ENCODE data around the gene DLX4. TPM values are rescaled to one million over a fixed set of nuclear protein-coding genes. Genes with fewer than 3 reads are reported as not detected.

DLX4 gene
- total RNA-seq, 2 donors from 2014 or later, result 0.45 to 0.71 TPM

DNA sequence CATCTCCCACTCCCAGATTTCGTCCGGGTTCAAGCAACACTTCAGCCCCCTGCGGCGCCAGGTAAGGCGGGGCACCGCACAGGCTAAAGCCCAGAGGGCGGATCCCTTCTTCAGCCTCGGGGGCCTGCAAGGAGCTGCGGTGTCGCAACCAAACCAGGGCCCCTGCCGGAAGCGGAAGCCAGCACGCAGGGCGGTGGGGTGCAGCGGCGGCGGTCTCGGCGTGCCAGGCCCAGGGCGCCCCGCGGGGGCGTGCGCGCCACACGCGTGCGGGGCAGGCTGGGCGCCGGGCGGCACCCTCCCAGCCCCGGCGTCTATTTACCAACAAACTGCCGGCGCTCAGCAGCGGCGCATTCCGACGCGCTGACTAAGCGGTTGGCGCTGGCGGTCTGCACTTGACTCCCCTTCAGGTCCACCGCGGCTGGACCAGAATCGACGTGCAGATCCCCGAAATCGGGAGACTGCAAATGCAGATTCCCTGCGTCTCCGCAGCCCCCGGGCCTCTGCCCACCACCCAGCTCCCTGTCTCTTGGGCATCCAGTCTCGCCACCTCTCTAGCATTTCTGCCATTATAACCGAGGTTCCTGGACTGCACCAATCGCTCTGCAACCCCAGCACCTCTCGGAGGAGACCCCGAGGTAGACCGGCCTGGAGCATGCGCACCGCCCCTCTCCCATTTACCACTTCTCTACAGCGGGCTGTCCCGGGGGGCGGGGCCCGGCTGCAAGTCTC is 421 bp upstream of the DLX4 start:
- DNase-seq (ENCODE audit: low spot score) (peak; percentile 81), ATAC-seq (peak; percentile 86 to 90)
- Mint-ChIP-seq H3K36me3 (no peaks in the 10 kb centered on the region), H3K27ac (peak overlapping the region in 1 of 2 donors; percentile 56), H3K4me1 (ENCODE audit: low read depth in 2 of 2) (peaks cover 31 to 48% of the 10 kb centered on the region in 2 donors), H3K9me3 (no peaks in the 10 kb centered on the region), H3K4me3 (peak overlapping the region; percentile 88), H3K27me3 (peaks cover 60 to 66% of the 10 kb centered on the region in 2 donors)

DNA sequence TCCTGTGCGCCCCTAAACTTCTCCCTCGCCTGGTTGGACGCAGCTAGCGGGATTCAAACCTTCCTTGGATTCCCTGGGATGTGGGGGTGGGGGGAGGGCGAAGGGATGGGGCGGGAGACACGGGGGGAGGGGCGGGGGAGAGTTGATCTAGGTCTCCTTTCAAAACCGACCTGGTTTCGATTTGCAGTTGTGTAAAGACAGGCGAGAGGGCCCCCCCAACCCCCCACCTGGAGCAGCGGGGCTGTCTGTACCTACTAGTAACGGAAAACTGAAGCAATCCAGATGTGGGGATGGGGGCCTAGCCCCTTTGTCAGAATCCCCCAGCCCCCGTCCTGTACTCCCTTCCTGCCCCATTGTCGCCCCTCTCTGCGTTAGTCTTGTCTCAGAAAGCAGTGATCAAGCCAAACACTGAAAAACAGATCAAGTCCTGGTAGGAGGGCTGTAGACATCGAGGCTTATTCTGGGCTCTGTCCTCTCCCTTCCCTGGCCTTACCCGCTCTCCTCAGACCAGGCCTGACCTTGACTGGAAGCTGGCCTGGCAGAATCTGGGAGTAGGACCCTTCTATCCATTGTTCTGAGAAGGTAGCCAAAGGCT is 902 bp downstream of the DLX4 start:
- no peaks in the 10 kb centered on the region for H3K9me3 Mint-ChIP-seq
- H3K27ac Mint-ChIP-seq, result no peak overlapping the region
- H3K4me3 Mint-ChIP-seq, result peak overlapping the region; percentile 88
- peaks cover 19 to 39% of the 10 kb centered on the region in 2 donors for H3K4me1 Mint-ChIP-seq (ENCODE audit: low read depth in 2 of 2)
- no peak for ATAC-seq
- no peak for DNase-seq (ENCODE audit: low spot score)
- peaks cover 57 to 60% of the 10 kb centered on the region in 2 donors for H3K27me3 Mint-ChIP-seq
- H3K36me3 Mint-ChIP-seq, result no peaks in the 10 kb centered on the region

DNA sequence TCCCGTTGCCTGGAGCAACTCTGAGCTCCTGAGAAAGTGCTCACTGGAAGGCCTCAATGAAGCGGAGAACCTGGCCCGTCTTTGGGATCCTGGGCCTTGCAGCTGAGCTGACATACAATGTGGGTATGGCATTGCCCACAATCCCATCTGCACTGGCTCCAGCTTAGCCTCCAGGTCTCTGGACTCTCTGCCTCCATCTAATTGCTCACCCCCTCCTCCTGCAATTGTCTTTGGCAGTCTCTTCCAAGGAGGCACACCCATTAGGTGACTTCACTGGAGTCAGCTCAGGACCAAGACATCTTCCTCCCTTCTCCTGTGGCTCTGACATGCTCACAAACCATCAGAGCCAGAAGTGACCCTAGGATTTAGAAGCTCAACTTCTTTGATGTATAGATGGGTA is 1.5 kb downstream of the DLX4 start:
- H3K36me3 Mint-ChIP-seq, result no peaks in the 10 kb centered on the region
- H3K4me1 Mint-ChIP-seq (ENCODE audit: low read depth in 2 of 2), result peaks cover 16 to 36% of the 10 kb centered on the region in 2 donors
- H3K27ac Mint-ChIP-seq, result no peak overlapping the region
- peaks cover 51 to 61% of the 10 kb centered on the region in 2 donors for H3K27me3 Mint-ChIP-seq
- H3K9me3 Mint-ChIP-seq, result no peaks in the 10 kb centered on the region
- H3K4me3 Mint-ChIP-seq, result peak overlapping the region; percentile 19
- DNase-seq (ENCODE audit: low spot score) (no peak), ATAC-seq (no peak)

DNA sequence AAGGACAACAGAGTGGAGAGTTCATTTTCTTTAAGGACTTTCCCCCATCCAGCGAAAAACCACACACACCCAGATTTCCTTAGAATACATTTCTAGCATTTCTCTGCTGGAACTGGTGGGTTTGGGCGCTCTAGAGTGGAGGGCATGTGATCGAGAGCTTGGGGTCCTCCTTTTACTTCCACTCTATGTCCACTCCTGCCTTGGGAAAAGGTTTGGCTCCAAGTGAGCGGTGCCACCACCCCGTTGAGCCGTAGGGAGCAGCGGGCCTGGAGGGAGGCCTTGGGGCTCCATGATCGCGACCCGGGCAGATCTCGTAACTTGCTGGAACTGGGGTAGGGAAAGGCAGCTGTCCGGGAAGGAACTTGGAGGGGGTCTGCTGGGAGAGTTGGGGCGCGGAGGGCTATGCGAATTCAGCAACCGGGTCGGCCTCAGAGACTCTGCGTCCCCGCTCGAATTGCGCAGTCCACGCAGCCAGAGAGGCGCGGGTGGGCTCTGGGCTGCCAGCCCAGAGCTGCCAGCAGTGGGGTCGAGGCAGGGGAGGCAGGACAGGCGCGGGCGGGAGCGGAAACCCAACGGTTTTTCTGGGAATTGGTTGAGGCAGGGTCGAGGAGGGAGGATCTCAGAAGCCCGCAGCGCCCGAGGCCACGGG is 2.3 kb downstream of the DLX4 start:
- DNase-seq (ENCODE audit: low spot score) (no peak), ATAC-seq (no peak)
- no peak overlapping the region for H3K27ac Mint-ChIP-seq
- no peaks in the 10 kb centered on the region for H3K36me3 Mint-ChIP-seq
- H3K27me3 Mint-ChIP-seq, result peaks cover 43 to 55% of the 10 kb centered on the region in 2 donors
- peak overlapping the region; percentile 19 for H3K4me3 Mint-ChIP-seq
- H3K9me3 Mint-ChIP-seq, result no peaks in the 10 kb centered on the region
- H3K4me1 Mint-ChIP-seq (ENCODE audit: low read depth in 2 of 2), result peaks cover 16 to 33% of the 10 kb centered on the region in 2 donors

DNA sequence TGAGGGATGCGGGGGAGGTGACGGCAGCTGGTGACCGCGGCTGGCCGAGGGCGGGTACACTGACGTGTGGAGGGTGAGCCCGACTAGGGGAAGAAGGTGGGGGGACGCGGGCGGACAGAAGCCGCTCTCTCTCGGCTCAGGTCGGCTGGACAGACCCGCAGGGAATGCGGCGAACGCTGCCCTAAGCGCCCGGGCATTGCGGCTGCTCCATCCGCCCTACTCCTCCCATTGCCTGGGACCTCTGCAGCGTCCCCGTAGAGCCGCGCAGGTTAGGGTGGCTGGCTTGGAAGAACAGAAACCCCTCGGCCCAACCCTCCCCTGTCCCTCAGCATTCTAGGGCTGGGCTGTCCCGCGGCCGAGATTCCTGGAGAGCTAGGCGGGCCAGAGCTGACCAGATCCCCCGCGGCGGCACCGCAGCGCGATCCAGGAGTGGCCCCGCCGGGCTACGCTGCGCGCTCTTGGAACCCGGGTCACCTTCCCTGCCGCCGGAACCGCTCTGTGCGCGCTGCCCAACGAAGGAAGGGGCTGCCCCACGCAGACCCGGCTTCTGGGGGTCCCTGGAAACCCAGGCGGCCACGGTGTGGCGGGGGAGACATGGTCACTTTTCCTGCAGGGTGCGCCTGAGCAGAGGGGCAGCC is 3.0 kb downstream of the DLX4 start:
- no peak overlapping the region for H3K27ac Mint-ChIP-seq

GRCh38 chr17:49972486-49973270 is 3.7 kb downstream of the DLX4 start:
- no peak overlapping the region for H3K4me3 Mint-ChIP-seq
- H3K9me3 Mint-ChIP-seq, result no peaks in the 10 kb centered on the region
- H3K27ac Mint-ChIP-seq, result no peak overlapping the region
- DNase-seq (ENCODE audit: low spot score) (no peak), ATAC-seq (no peak)
- H3K36me3 Mint-ChIP-seq, result no peaks in the 10 kb centered on the region
- H3K27me3 Mint-ChIP-seq, result peaks cover 34 to 46% of the 10 kb centered on the region in 2 donors
- peaks cover 12 to 29% of the 10 kb centered on the region in 2 donors for H3K4me1 Mint-ChIP-seq (ENCODE audit: low read depth in 2 of 2)

More for the DNA sequence above, 3.0 kb downstream of the DLX4 start:
- Mint-ChIP-seq H3K4me3 (peak overlapping the region; percentile 19), H3K4me1 (ENCODE audit: low read depth in 2 of 2) (peaks cover 16 to 33% of the 10 kb centered on the region in 2 donors), H3K27me3 (peaks cover 39 to 53% of the 10 kb centered on the region in 2 donors), H3K9me3 (no peaks in the 10 kb centered on the region), H3K36me3 (no peaks in the 10 kb centered on the region)
- no peak for ATAC-seq
- DNase-seq (ENCODE audit: low spot score), result no peak

- no peak for DNase-seq (ENCODE audit: low spot score)
- no peak for ATAC-seq
- no peak overlapping the region for H3K27ac Mint-ChIP-seq
- H3K4me1 Mint-ChIP-seq (ENCODE audit: low read depth in 2 of 2), result peaks cover 8 to 23% of the 10 kb centered on the region in 2 donors
- no peak overlapping the region for H3K4me3 Mint-ChIP-seq
- H3K27me3 Mint-ChIP-seq, result peaks cover 32 to 47% of the 10 kb centered on the region in 2 donors
- H3K9me3 Mint-ChIP-seq, result no peaks in the 10 kb centered on the region
- no peaks in the 10 kb centered on the region for H3K36me3 Mint-ChIP-seq
Measured at GRCh38 chr17:49973271-49973615, 4.3 kb downstream of the DLX4 start.

GRCh38 chr17:49975531-49975930 is 6.5 kb downstream of the DLX4 start:
- Mint-ChIP-seq H3K4me1 (ENCODE audit: low read depth in 2 of 2) (peaks cover 0 to 12% of the 10 kb centered on the region in 2 donors), H3K36me3 (no peaks in the 10 kb centered on the region), H3K4me3 (no peak overlapping the region), H3K27me3 (peaks cover 31 to 43% of the 10 kb centered on the region in 2 donors), H3K27ac (no peak overlapping the region), H3K9me3 (no peaks in the 10 kb centered on the region)
- DNase-seq (ENCODE audit: low spot score) (no peak), ATAC-seq (no peak)

GRCh38 chr17:49976163-49976827 is 7.3 kb downstream of the DLX4 start:
- no peak overlapping the region for H3K4me3 Mint-ChIP-seq
- no peaks in the 10 kb centered on the region for H3K36me3 Mint-ChIP-seq
- ATAC-seq, result no peak
- no peak for DNase-seq (ENCODE audit: low spot score)
- H3K27me3 Mint-ChIP-seq, result peaks cover 23 to 43% of the 10 kb centered on the region in 2 donors
- H3K4me1 Mint-ChIP-seq (ENCODE audit: low read depth in 2 of 2), result peaks cover 0 to 6% of the 10 kb centered on the region in 2 donors
- H3K27ac Mint-ChIP-seq, result no peak overlapping the region
- H3K9me3 Mint-ChIP-seq, result no peaks in the 10 kb centered on the region

DNA sequence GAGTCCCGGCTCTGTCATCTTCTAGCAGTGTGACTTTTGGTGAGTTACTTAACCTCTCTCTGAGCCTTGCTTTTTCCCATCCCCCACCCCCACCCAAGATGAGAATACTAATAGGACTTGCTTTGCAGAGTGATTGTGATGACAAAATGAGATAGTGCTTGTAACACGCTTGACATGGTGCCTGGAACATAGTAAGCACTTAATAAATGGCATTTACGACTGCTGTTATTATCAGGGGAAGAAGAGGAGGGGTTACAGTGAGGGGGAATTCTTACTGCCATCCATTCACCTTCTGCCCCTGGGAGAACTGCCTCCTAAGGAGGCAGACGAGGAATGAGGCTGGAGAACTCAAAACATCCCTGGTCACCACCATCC is 7.8 kb downstream of the DLX4 start:
- Mint-ChIP-seq H3K9me3 (no peaks in the 10 kb centered on the region), H3K4me3 (no peak overlapping the region), H3K27me3 (peaks cover 20 to 41% of the 10 kb centered on the region in 2 donors), H3K27ac (no peak overlapping the region), H3K36me3 (no peaks in the 10 kb centered on the region), H3K4me1 (ENCODE audit: low read depth in 2 of 2) (peaks cover 0 to under 1% of the 10 kb centered on the region in 2 donors)
- ATAC-seq (no peak), DNase-seq (ENCODE audit: low spot score) (no peak)

GRCh38 chr17:49977463-49978389 is 8.7 kb downstream of the DLX4 start:
- ATAC-seq (no peak), DNase-seq (ENCODE audit: low spot score) (no peak)
- Mint-ChIP-seq H3K4me1 (ENCODE audit: low read depth in 2 of 2) (no peaks in the 10 kb centered on the region), H3K27me3 (peaks cover 20 to 44% of the 10 kb centered on the region in 2 donors), H3K36me3 (no peaks in the 10 kb centered on the region), H3K9me3 (no peaks in the 10 kb centered on the region), H3K27ac (no peak overlapping the region), H3K4me3 (no peak overlapping the region)

GRCh38 chr17:49978501-49978900 is 9.5 kb downstream of the DLX4 start:
- peaks cover 20 to 38% of the 10 kb centered on the region in 2 donors for H3K27me3 Mint-ChIP-seq
- no peak overlapping the region for H3K27ac Mint-ChIP-seq
- DNase-seq (ENCODE audit: low spot score), result no peak
- no peaks in the 10 kb centered on the region for H3K9me3 Mint-ChIP-seq
- no peak overlapping the region for H3K4me3 Mint-ChIP-seq
- no peak for ATAC-seq
- no peaks in the 10 kb centered on the region for H3K4me1 Mint-ChIP-seq (ENCODE audit: low read depth in 2 of 2)
- H3K36me3 Mint-ChIP-seq, result no peaks in the 10 kb centered on the region

Measured in natural killer cell treated with Interleukin-12 subunit alpha and Interleukin-12 subunit beta and Interleukin-15 and Interleukin-18, amount 100 ng/mL, for 72 hours (primary cell).